Measurements from ENCODE around the gene ELF1.
"Not testable (repeated sequence)": the region's sequence is repeated elsewhere in the genome, so short reads cannot be mapped to it uniquely, and the experiment has no call there.

Gene ELF1

GRCh38 chr13:41054212-41054877 is 35.2 kb upstream of the ELF1 start:
- DNase-seq (ENCODE audit: low read depth), result peak; percentile 72
- peak; percentile 62 for TF ChIP-seq CTCF (conservative IDR thresholded peaks at IDR 0.05; ENCODE audit: low read length)
- no peak overlapping the region for H3K4me3 ChIP-seq (ENCODE audit: low read length)

GRCh38 chr13:41053384-41053826 is 34.3 kb upstream of the ELF1 start:
- TF ChIP-seq CTCF (conservative IDR thresholded peaks at IDR 0.05; ENCODE audit: low read length), result no peak
- peak; percentile 85 for DNase-seq (ENCODE audit: low read depth)
- peak overlapping the region; percentile 38 for H3K4me3 ChIP-seq (ENCODE audit: low read length)

GRCh38 chr13:41052441-41052840 is 33.3 kb upstream of the ELF1 start:
- TF ChIP-seq CTCF (conservative IDR thresholded peaks at IDR 0.05; ENCODE audit: low read length), result no peak
- H3K4me3 ChIP-seq (ENCODE audit: low read length), result no peak overlapping the region
- DNase-seq (ENCODE audit: low read depth), result no peak

- TF ChIP-seq CTCF (conservative IDR thresholded peaks at IDR 0.05; ENCODE audit: low read length), result no peak
- H3K4me3 ChIP-seq (ENCODE audit: low read length), result no peak overlapping the region
- DNase-seq (ENCODE audit: low read depth), result no peak
Observed at GRCh38 chr13:41049480-41050440, 30.6 kb upstream of the ELF1 start.

- no peak for TF ChIP-seq CTCF (conservative IDR thresholded peaks at IDR 0.05; ENCODE audit: low read length)
- no peak overlapping the region for H3K4me3 ChIP-seq (ENCODE audit: low read length)
- no peak for DNase-seq (ENCODE audit: low read depth)
Observed at GRCh38 chr13:41048640-41049039, 29.5 kb upstream of the ELF1 start.

GRCh38 chr13:41042419-41042818 is 23.3 kb upstream of the ELF1 start:
- H3K4me3 ChIP-seq (ENCODE audit: low read length); DNase-seq (ENCODE audit: low read depth): not testable (repeated sequence)

- no peak for TF ChIP-seq CTCF (conservative IDR thresholded peaks at IDR 0.05; ENCODE audit: low read length)
- no peak overlapping the region for H3K4me3 ChIP-seq (ENCODE audit: low read length)
- no peak for DNase-seq (ENCODE audit: low read depth)
Observed at GRCh38 chr13:41040584-41041334, 21.6 kb upstream of the ELF1 start.
